Stromal cell of bone marrow (primary cell): ENCODE measurements around the gene ARHGEF12.

ENCODE experiments used
- DNase-seq: peaks from one replicate; pipeline ENCODE4 v3.0.0-alpha.2; 2012; ENCODE audit warnings: low read depth

ARHGEF12 gene, protein sequence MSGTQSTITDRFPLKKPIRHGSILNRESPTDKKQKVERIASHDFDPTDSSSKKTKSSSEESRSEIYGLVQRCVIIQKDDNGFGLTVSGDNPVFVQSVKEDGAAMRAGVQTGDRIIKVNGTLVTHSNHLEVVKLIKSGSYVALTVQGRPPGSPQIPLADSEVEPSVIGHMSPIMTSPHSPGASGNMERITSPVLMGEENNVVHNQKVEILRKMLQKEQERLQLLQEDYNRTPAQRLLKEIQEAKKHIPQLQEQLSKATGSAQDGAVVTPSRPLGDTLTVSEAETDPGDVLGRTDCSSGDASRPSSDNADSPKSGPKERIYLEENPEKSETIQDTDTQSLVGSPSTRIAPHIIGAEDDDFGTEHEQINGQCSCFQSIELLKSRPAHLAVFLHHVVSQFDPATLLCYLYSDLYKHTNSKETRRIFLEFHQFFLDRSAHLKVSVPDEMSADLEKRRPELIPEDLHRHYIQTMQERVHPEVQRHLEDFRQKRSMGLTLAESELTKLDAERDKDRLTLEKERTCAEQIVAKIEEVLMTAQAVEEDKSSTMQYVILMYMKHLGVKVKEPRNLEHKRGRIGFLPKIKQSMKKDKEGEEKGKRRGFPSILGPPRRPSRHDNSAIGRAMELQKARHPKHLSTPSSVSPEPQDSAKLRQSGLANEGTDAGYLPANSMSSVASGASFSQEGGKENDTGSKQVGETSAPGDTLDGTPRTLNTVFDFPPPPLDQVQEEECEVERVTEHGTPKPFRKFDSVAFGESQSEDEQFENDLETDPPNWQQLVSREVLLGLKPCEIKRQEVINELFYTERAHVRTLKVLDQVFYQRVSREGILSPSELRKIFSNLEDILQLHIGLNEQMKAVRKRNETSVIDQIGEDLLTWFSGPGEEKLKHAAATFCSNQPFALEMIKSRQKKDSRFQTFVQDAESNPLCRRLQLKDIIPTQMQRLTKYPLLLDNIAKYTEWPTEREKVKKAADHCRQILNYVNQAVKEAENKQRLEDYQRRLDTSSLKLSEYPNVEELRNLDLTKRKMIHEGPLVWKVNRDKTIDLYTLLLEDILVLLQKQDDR (N-terminal part only)

DNA sequence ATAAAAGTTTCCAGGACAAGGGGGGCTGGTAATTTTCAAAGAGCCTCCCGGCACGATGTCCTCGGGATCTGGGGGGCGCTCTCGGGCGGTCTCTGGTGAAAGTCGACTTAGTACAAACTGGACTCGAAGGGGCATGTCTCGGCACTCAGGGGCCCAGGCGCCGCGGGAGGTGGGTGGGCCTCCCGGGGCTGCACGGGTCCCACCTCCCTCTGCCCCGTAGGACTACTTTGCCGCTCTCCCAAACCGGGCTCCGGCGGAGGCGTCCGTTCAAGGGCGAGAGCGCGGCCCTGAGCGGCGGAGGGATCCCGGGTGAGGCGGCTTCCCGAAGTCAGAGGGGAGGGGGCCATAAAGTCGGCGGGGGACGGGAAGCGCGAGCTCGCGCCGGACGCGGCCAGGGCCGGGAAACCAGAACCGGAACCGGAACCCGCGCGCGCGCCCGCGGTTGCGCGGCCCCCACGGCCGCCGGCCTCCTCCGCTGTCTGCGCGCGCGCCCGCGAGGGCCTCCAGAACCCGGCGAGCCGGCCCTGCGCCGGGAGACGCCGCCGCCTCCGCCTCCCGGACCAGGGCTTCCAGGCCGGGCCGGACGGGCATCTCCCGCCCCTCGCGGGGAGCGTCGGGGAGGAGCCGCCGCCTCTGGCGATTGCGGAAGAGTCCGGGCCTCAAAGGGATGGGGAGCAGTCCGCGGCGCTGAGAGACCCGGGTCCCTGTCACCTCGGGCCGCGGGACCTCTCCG, at the start of gene ARHGEF12:
Gene ARHGEF12 (plus strand): TSS at position 506 of the 733 bp plus-strand sequence. CDS start 831 bp downstream, outside the sequence.
- DNase-seq: peak; percentile 95

- DNase-seq: no peak
Measured at GRCh38 chr11:120288021-120288420, 48.2 kb upstream of the ARHGEF12 start.

GRCh38 chr11:120289426-120289825, 46.8 kb upstream of the ARHGEF12 start:
- no peak for DNase-seq

DNA sequence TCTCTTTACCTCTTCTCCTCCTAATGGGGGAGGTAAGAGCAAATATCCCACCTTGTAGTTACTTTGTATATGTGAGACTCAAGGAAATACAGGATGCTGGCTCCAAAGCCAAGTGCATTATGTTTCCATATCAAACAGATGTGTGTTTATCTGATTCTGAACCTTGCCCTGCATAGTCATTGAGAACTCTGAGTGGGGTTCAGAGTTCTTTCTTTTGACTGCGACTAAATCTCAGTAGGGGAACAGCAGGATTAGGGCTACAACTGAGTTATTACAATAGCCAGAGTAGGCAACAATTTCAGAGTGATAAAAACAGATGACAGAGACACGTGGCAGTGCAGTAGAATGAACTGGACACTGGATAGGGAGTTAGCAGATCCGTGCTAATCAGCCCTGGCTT, 45.3 kb upstream of the ARHGEF12 start:
- no peak for DNase-seq

- no peak for DNase-seq
Measured at GRCh38 chr11:120293038-120293800, 43.0 kb upstream of the ARHGEF12 start.

GRCh38 chr11:120294096-120294495, 42.1 kb upstream of the ARHGEF12 start:
- DNase-seq: no peak

- DNase-seq: no peak
Measured at GRCh38 chr11:120295099-120295498, 41.1 kb upstream of the ARHGEF12 start.

GRCh38 chr11:120296554-120296953, 39.7 kb upstream of the ARHGEF12 start:
- DNase-seq: no peak

DNA sequence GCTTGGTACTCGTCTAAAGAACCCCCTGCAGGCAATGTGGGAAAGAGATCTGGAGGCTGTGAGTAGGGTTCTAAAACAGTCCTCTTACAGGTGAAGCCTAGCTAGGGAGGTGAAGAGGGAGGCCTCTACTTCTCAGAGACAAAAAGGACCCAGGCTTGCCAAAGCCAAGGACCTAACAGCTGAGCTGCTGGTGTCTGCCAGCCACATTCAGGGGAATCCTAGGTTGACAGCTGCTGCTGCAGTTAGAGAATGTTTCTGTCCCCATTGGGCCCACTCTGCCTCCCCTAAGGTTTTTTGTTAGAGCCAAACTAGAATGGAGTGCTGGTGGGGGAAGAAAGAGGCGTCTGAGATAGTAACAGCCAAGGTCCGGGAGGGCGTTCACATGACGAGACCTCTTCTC, 37.8 kb upstream of the ARHGEF12 start:
- no peak for DNase-seq

DNA sequence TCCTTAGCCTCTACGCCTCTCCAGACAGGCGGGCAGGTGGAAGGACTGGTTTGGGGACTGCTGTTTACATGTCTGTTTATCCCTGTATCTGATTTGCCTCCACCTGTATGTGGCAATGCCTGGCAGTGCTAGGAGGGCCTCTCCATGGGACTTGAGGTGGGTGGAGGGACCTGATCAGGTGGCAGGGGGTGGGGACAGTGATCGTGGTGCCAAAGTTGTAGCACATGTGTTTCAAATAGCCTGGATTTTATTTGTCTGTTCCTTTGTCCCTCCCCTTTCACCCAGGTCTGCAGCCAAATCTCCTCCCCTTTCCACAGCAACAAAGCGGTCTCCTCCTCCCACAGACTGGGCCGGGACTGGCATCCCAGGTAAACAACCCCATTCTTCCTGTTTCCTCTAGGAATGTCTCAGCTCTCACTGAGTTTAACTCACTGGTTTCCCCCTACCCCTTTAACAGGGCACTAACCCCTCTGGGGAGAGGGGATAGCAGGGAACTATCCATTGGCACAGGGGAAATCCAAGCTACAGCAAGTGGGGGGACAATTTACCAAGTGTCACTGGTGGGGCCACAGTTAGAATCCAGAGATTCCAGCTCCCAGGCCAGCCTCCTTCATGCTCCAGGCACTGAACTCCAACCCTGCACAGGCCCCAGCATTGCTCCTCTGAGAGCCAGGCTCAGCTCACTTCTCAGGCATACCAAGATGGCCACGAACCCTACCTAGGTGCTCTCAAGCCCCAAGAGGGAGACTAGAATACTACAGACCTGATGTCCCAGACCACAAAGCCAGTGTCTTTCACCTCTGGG, 34.0 kb upstream of the ARHGEF12 start:
- DNase-seq: no peak

DNA sequence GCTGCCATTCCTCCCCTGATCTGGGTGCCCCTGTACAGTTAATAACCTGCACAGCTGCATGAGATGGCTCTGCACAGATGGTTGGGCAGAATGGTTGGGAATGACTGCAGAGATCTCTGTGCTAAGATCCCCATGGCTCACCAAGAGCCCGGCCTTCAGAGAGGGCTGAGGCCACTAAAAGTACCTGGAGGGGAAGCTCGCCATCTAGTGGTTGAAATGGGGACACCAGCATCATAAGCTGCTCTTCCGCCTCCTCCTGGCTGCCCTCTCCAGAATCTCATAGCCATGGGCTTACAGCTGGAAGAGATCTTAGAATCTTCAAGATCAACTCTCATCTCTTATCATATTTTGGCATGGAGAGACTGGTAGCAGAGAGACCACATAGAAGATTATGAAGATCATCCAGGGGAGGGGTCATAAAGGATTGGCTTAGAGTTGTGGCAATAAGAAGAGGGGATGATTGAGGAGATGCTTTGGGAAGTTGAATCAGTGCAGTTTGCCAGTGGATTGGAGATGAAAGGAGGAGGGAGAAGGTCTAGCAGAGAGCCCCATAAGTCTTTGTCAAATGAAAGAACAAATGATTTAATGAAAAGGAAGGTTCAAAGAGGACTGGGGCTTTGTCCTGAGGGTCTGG, 33.1 kb upstream of the ARHGEF12 start:
- DNase-seq: peak; percentile 56

GRCh38 chr11:120304526-120304925, 31.7 kb upstream of the ARHGEF12 start:
- no peak for DNase-seq

GRCh38 chr11:120305286-120305685, 30.9 kb upstream of the ARHGEF12 start:
- DNase-seq: no peak

DNA sequence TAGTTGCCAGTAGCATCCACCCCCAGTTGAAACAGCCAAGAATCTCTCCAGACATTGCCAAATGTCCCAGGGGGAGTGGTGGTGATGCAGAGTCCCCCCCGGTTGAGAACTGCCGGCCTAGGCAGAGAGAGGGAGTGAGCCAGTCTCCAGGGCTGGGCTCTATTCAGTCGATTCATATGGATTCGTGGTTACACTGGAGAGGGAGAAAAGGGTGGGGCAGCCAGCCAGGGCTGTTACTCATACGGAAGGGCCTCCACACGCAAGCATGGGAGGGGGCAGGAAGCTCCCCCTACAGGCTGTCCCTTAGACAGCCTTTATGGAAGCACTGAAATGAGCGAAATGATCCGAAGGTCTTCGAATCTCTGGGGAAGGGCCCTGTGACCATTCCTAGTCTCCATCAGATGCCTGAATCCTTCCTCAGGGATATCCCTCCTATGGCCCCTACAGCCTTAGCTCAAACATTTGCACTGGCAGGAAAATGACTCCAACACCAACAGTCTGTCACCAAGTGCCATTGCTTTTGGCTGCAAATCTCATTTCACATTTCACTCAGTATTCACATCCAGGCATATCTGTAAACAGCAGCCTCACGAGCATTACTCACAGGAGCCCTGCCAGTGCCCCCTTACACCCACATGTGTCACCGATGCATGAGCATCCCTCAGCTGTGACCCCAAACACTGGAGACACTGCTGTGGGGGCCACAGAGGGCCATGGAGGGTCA, 29.5 kb upstream of the ARHGEF12 start:
- DNase-seq: peak; percentile 92

DNA sequence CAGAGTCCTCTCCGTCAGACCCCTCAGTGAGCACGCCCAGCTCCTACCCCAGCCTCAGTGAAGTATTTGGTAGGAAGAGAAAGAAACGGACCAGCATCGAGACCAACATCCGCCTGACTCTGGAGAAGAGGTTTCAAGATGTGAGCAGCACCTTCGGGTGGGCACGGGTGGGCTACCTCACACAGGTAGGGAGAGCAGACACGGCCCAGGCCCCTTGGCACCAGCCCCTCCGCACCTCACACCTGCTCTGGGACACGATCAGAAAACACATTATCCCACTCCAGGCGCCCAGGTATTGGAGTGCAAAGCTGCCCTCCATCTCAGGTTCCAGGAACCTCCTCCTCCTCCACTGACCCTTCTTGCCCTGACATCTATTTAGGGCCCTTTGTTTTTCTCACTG, 28.7 kb upstream of the ARHGEF12 start:
- DNase-seq: no peak

- no peak for DNase-seq
Measured at GRCh38 chr11:120308081-120308480, 28.1 kb upstream of the ARHGEF12 start.

- DNase-seq: no peak
Measured at GRCh38 chr11:120310870-120311269, 25.3 kb upstream of the ARHGEF12 start.

DNA sequence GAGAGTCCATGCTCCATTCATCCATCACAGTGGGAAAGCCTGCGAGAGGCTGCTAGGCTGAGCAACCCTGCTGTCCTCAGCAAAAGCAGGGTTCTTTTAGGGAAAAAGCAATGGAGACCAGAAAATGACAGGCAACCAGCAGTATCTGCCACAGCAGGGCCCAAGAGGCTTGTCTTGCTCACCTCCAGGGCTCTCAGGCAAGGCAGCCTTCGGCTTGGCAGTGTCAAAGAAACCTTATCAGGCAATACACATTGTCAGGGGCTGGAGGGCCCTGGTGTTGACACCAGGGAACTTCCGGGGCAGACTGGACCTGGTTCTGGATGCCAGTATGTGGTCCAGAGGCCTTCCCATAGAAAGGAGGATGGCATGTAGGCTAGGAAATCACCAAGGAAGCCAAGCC, 21.4 kb upstream of the ARHGEF12 start:
- no peak for DNase-seq
